SJSA1 (cell line): ENCODE results near the gene ABCB6. TPM values are rescaled to one million over a fixed set of nuclear protein-coding genes. Genes with fewer than 3 reads are reported as not detected.

ENCODE experiments used
- DNase-seq, 2 experiments: peaks; one replicate each; pipeline ENCODE4 v3.0.0-alpha.2; 2015 to 2020; ENCODE audit warnings: low spot score in 2 of 2, low read depth in 1 of 2
- H3K27ac ChIP-seq: fragments of 250-450 bp; sonication (Bioruptor Pico); 2 replicates; pipeline ENCODE4 v1.5.1; 2020; ENCODE audit warnings: mild to moderate bottlenecking, moderate library complexity
- H3K27me3 ChIP-seq: fragments of 250-450 bp; sonication (Bioruptor Pico); replicated peaks from 2 replicates; pipeline ENCODE4 v1.5.1; 2020; ENCODE audit warnings: mild to moderate bottlenecking, moderate library complexity
- H3K36me3 ChIP-seq: fragments of 250-450 bp; sonication (Bioruptor Pico); 2 replicates; pipeline ENCODE4 v1.5.1; 2020; ENCODE audit warnings: mild to moderate bottlenecking
- H3K4me1 ChIP-seq: fragments of 250-450 bp; sonication (Bioruptor Pico); replicated peaks from 2 replicates; pipeline ENCODE4 v1.6.1; 2021; ENCODE audit warnings: mild to moderate bottlenecking
- H3K4me3 ChIP-seq: fragments of 250-450 bp; sonication (Bioruptor Pico); 2 replicates; pipeline ENCODE4 v1.5.1; 2020; ENCODE audit warnings: mild to moderate bottlenecking
- H3K9me3 ChIP-seq: fragments of 250-450 bp; sonication (Bioruptor Pico); replicated peaks from 2 replicates; pipeline ENCODE4 v1.5.1; 2020; ENCODE audit warnings: mild to moderate bottlenecking
- total RNA-seq: library from RNA; depleted of rRNA; stranded (reverse); fragments of >200 nt; shearing (Covaris generic); gene quantifications from 2 replicates; pipeline ENCODE4 v1.2.3, GENCODE V29; 2014

ABCB6 gene
- total RNA-seq, 1 experiment from 2014 or later = 22.2 TPM

- no peak overlapping the region for H3K4me3 ChIP-seq
- H3K9me3 ChIP-seq = no peaks in the 10 kb centered on the region
- H3K27me3 ChIP-seq = no peaks in the 10 kb centered on the region
- H3K27ac ChIP-seq = no peak overlapping the region
- peak in 1 of 2 experiments; percentile 30 for DNase-seq
- H3K4me1 ChIP-seq = peaks cover 16% of the 10 kb centered on the region
- peaks cover 82% of the 10 kb centered on the region for H3K36me3 ChIP-seq
These were observed 5.2 kb downstream of the ABCB6 start for GRCh38 chr2:219213486-219214071.

- H3K4me1 ChIP-seq = peaks cover 13% of the 10 kb centered on the region
- no peaks in the 10 kb centered on the region for H3K9me3 ChIP-seq
- H3K27ac ChIP-seq = no peak overlapping the region
- DNase-seq = no peak
- no peak overlapping the region for H3K4me3 ChIP-seq
- H3K27me3 ChIP-seq = no peaks in the 10 kb centered on the region
- peaks cover 88% of the 10 kb centered on the region for H3K36me3 ChIP-seq
These were observed 5.7 kb downstream of the ABCB6 start for GRCh38 chr2:219213026-219213415.

GRCh38 chr2:219210886-219211362, 7.8 kb downstream of the ABCB6 start:
- peaks cover 18% of the 10 kb centered on the region for H3K4me1 ChIP-seq
- H3K27ac ChIP-seq = no peak overlapping the region
- no peaks in the 10 kb centered on the region for H3K27me3 ChIP-seq
- peaks cover 87% of the 10 kb centered on the region for H3K36me3 ChIP-seq
- H3K9me3 ChIP-seq = no peaks in the 10 kb centered on the region
- no peak overlapping the region for H3K4me3 ChIP-seq
- DNase-seq = peak in 1 of 2 experiments; percentile 26

GRCh38 chr2:219210196-219210885, 8.4 kb downstream of the ABCB6 start:
- no peak overlapping the region for H3K27ac ChIP-seq
- peak in 1 of 2 experiments; percentile 34 for DNase-seq
- no peaks in the 10 kb centered on the region for H3K27me3 ChIP-seq
- peaks cover 18% of the 10 kb centered on the region for H3K4me1 ChIP-seq
- H3K9me3 ChIP-seq = no peaks in the 10 kb centered on the region
- no peak overlapping the region for H3K4me3 ChIP-seq
- peaks cover 81% of the 10 kb centered on the region for H3K36me3 ChIP-seq

GRCh38 chr2:219209236-219210195, 9.2 kb downstream of the ABCB6 start:
- Histone ChIP-seq H3K9me3 (no peaks in the 10 kb centered on the region), H3K4me1 (peaks cover 18% of the 10 kb centered on the region), H3K36me3 (peaks cover 73% of the 10 kb centered on the region), H3K27ac (no peak overlapping the region), H3K27me3 (no peaks in the 10 kb centered on the region), H3K4me3 (no peak overlapping the region)
- peak in 1 of 2 experiments; percentile 33 for DNase-seq

- H3K36me3 ChIP-seq = peaks cover 59% of the 10 kb centered on the region
- H3K4me3 ChIP-seq = no peak overlapping the region
- peaks cover 18% of the 10 kb centered on the region for H3K4me1 ChIP-seq
- no peaks in the 10 kb centered on the region for H3K9me3 ChIP-seq
- H3K27me3 ChIP-seq = no peaks in the 10 kb centered on the region
- no peak overlapping the region for H3K27ac ChIP-seq
- DNase-seq = peak; percentile 28 to 31
These were observed 10.6 kb downstream of the ABCB6 start for GRCh38 chr2:219207884-219208740.

GRCh38 chr2:219207134-219207883, 11.4 kb downstream of the ABCB6 start:
- peak overlapping the region; percentile 57 for H3K4me3 ChIP-seq
- no peak overlapping the region for H3K27ac ChIP-seq
- peak; percentile 11 to 38 for DNase-seq
- no peaks in the 10 kb centered on the region for H3K9me3 ChIP-seq
- H3K36me3 ChIP-seq = peaks cover 51% of the 10 kb centered on the region
- H3K27me3 ChIP-seq = no peaks in the 10 kb centered on the region
- peaks cover 18% of the 10 kb centered on the region for H3K4me1 ChIP-seq

GRCh38 chr2:219206328-219207133, 12.2 kb downstream of the ABCB6 start, which contains the start of gene ZFAND2B:
ZFAND2B (plus strand) TSS chr2:219206782; CDS start chr2:219206988, 206 bp downstream.
- DNase-seq = peak; percentile 93 to 94
- Histone ChIP-seq H3K36me3 (peaks cover 44% of the 10 kb centered on the region), H3K27ac (peak within 1 kb of the TSS; percentile 44; the same call in 1 of the 2 replicates), H3K4me1 (peaks cover 18% of the 10 kb centered on the region), H3K4me3 (peak within 1 kb of the TSS; percentile 57), H3K9me3 (no peaks in the 10 kb centered on the region), H3K27me3 (no peaks in the 10 kb centered on the region)

- no peak for DNase-seq
- Histone ChIP-seq H3K27ac (no peak overlapping the region), H3K9me3 (no peaks in the 10 kb centered on the region), H3K4me1 (peaks cover 18% of the 10 kb centered on the region), H3K36me3 (peaks cover 39% of the 10 kb centered on the region), H3K27me3 (no peaks in the 10 kb centered on the region), H3K4me3 (peak overlapping the region; percentile 57)
These were observed 12.8 kb downstream of the ABCB6 start for GRCh38 chr2:219205981-219206327.

GRCh38 chr2:219205165-219205538, 13.6 kb downstream of the ABCB6 start:
- no peak overlapping the region for H3K27ac ChIP-seq
- H3K9me3 ChIP-seq = no peaks in the 10 kb centered on the region
- H3K4me3 ChIP-seq = no peak overlapping the region
- peaks cover 31% of the 10 kb centered on the region for H3K36me3 ChIP-seq
- no peak for DNase-seq
- H3K27me3 ChIP-seq = no peaks in the 10 kb centered on the region
- peaks cover 18% of the 10 kb centered on the region for H3K4me1 ChIP-seq

GRCh38 chr2:219204425-219205164, 14.2 kb downstream of the ABCB6 start:
- H3K27ac ChIP-seq = no peak overlapping the region
- no peaks in the 10 kb centered on the region; the same call in 1 of the 2 replicates for H3K27me3 ChIP-seq
- no peaks in the 10 kb centered on the region for H3K9me3 ChIP-seq
- H3K4me3 ChIP-seq = no peak overlapping the region
- no peak for DNase-seq
- peaks cover 25% of the 10 kb centered on the region for H3K36me3 ChIP-seq
- H3K4me1 ChIP-seq = peaks cover 18% of the 10 kb centered on the region
